HepG2 (cell line): ENCODE measurements around the gene KLC3. TPM values are rescaled to one million over a fixed set of nuclear protein-coding genes. Genes with fewer than 3 reads are reported as not detected.

Experiments
- AGO1 ChIP-seq: fragments of 200-400 bp; formaldehyde crosslinking; IDR thresholded peaks from 2 replicates; pipeline ENCODE4 v1.6.1; 2017; ENCODE audit warnings: mild to moderate bottlenecking, low read depth, low read length, moderate library complexity; ENCODE audit not compliant: poor library complexity, severe bottlenecking
- AKAP8 ChIP-seq: sonication (generic); formaldehyde crosslinking; IDR thresholded peaks from 2 replicates; pipeline ENCODE4 v1.5.1; 2020; ENCODE audit warnings: mild to moderate bottlenecking, missing genetic modification reagents
- MEIS1 ChIP-seq: sonication (generic); formaldehyde crosslinking; IDR thresholded peaks from 2 replicates; pipeline ENCODE4 v1.9.0; 2021; ENCODE audit warnings: mild to moderate bottlenecking, missing genetic modification reagents, moderate library complexity, borderline replicate concordance
- SALL1 ChIP-seq: sonication (generic); formaldehyde crosslinking; IDR thresholded peaks from 2 replicates; pipeline ENCODE4 v1.8.0; 2022; ENCODE audit warnings: mild to moderate bottlenecking, missing genetic modification reagents
- ZNF367 ChIP-seq: sonication (generic); formaldehyde crosslinking; IDR thresholded peaks from 2 replicates; pipeline ENCODE4 v1.4.0; 2020; ENCODE audit warnings: missing genetic modification reagents, borderline replicate concordance
- ZNF615 ChIP-seq: sonication (generic); formaldehyde crosslinking; IDR thresholded peaks from 2 replicates; pipeline ENCODE4 v1.5.0; 2020; ENCODE audit warnings: mild to moderate bottlenecking, missing genetic modification reagents, borderline replicate concordance
- ZNF777 ChIP-seq: sonication (generic); formaldehyde crosslinking; IDR thresholded peaks from 2 replicates; pipeline ENCODE4 v1.4.0; 2020; ENCODE audit warnings: missing genetic modification reagents
- ZNF790 ChIP-seq: sonication (generic); formaldehyde crosslinking; IDR thresholded peaks from 2 replicates; pipeline ENCODE4 v1.8.0; 2022; ENCODE audit warnings: missing genetic modification reagents, mild to moderate bottlenecking, borderline replicate concordance
- ZSCAN21 ChIP-seq: sonication (generic); formaldehyde crosslinking; IDR thresholded peaks from 2 replicates; pipeline ENCODE4 v1.8.0; 2022; ENCODE audit warnings: mild to moderate bottlenecking, missing genetic modification reagents, moderate library complexity, borderline replicate concordance
- ZSCAN29 ChIP-seq: sonication (generic); formaldehyde crosslinking; conservative IDR thresholded peaks from 2 replicates; pipeline ENCODE4 v1.4.0; 2020; ENCODE audit warnings: mild to moderate bottlenecking, missing genetic modification reagents
- polyA plus RNA-seq, 8 experiments: library from polyadenylated mRNA; depleted of rRNA in 3 of 8; stranded (reverse) in 7 of 8; unstranded in 1 of 8; fragments of >200 nt; fragmentation: Illumina TruSeq in 4 of 8; extraction: Trizol in 4 of 8; gene quantifications; 2 replicates each; pipeline versions ENCODE4 v1.2.1 to v1.2.3, GENCODE V29; 2011 to 2016; ENCODE audit warnings: low read depth in 4 of 8, missing spikeins in 1 of 8, mixed read lengths in 1 of 8; ENCODE audit not compliant: insufficient read depth in 1 of 8
- total RNA-seq, 5 experiments: library from RNA; depleted of rRNA; stranded (reverse); fragments of >200 nt; fragmentation: Illumina TruSeq; extraction: Trizol; gene quantifications; 2 replicates each; pipeline ENCODE4 v1.2.3, GENCODE V29; 2016; ENCODE audit warnings: low read depth in 1 of 5
- TF ChIP-seq, protein P1 (sequence below): sonication (generic); formaldehyde crosslinking; conservative IDR thresholded peaks from 2 replicates; pipeline ENCODE4 v1.8.1; 2023; ENCODE audit warnings: missing genetic modification reagents
- TF ChIP-seq, protein P2 (sequence below): sonication (generic); formaldehyde crosslinking; IDR thresholded peaks from 2 replicates; pipeline ENCODE4 v1.4.0; 2020; ENCODE audit warnings: missing genetic modification reagents, mild to moderate bottlenecking, borderline replicate concordance
- TF ChIP-seq, protein P3 (sequence below), 2 experiments: sonication (generic) in 1 of 2; formaldehyde crosslinking in 1 of 2; IDR thresholded peaks; 2 replicates each; pipeline versions ENCODE4 v1.5.1 to v1.6.1; 2011 to 2020; ENCODE audit warnings: borderline replicate concordance in 1 of 2, low read depth in 1 of 2, low read length in 1 of 2, mild to moderate bottlenecking in 1 of 2, missing genetic modification reagents in 1 of 2, moderate library complexity in 1 of 2
- TF ChIP-seq, protein P4 (sequence below): sonication (generic); formaldehyde crosslinking; IDR thresholded peaks from 2 replicates; pipeline ENCODE4 v1.5.0; 2020; ENCODE audit warnings: missing genetic modification reagents
- TF ChIP-seq, protein P5 (sequence below): sonication (generic); formaldehyde crosslinking; IDR thresholded peaks from 2 replicates; pipeline ENCODE4 v1.4.0; 2020; ENCODE audit warnings: missing genetic modification reagents
- TF ChIP-seq, protein P6 (sequence below): sonication (generic); formaldehyde crosslinking; IDR thresholded peaks from 2 replicates; pipeline ENCODE4 v1.4.0; 2020; ENCODE audit warnings: missing genetic modification reagents

Gene KLC3
- total and polyA plus RNA-seq, 2 of the 13 experiments (the other 11 are each of a cell fraction or from before 2014, with no cell fraction given), result 0.13 TPM; not detected in 1

DNA sequence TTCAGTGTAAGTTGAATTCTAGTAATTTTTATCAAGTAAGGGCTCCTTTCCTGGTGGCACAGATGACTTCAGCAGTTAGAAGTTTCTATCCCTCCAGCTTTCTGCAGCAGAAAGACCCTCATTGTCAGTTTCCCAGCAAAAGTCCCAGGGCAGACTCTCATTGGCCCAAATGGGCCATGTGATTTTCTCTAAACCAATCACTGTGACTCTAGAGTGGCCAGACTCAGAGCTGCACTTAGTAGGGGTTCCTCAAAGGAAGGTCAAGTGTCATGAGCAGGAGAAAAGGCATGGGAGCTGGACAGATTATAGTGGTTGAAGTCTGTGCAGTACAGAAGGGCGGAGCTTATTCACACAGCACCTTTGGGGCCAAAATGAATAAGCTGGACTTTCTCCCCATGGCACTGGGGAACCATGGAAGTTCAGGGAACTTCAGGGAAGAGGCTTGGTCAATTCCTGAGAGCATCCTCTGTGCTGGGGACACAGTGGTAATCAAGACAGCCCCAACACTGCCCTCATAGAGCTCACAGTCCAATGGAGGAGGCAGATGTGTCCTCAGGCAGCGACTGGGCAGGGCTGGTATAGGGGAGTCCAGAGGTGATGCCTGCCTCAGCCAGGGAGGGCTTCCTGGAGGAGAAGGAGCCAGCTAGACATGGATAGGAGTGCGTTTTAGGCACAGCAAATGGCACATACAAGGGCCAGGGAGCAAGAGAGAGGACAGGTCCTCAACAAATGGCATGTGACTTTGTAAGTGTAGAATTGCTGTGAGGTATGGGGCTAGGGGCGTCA, 36.2 kb upstream of the KLC3 start (continued):
- TF ChIP-seq ZNF615 (CRISPR knock-in tag) (no peak), MEIS1 (no peak), AGO1 (no peak), ZSCAN29 (CRISPR knock-in tag) (no peak), AKAP8 (CRISPR knock-in tag) (0 out of 2 replicates have a peak, but pooled peaks have one; percentile 17), ZNF777 (CRISPR knock-in tag) (no peak), ZSCAN21 (0 out of 2 replicates have a peak, but pooled peaks have one; percentile 50), ZNF367 (CRISPR knock-in tag) (no peak), SALL1 (CRISPR knock-in tag) (no peak), ZNF790 (CRISPR knock-in tag) (no peak)
- TF ChIP-seq, protein P1, sequence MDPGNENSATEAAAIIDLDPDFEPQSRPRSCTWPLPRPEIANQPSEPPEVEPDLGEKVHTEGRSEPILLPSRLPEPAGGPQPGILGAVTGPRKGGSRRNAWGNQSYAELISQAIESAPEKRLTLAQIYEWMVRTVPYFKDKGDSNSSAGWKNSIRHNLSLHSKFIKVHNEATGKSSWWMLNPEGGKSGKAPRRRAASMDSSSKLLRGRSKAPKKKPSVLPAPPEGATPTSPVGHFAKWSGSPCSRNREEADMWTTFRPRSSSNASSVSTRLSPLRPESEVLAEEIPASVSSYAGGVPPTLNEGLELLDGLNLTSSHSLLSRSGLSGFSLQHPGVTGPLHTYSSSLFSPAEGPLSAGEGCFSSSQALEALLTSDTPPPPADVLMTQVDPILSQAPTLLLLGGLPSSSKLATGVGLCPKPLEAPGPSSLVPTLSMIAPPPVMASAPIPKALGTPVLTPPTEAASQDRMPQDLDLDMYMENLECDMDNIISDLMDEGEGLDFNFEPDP (CRISPR knock-in tag), result no peak
- TF ChIP-seq, protein P2, sequence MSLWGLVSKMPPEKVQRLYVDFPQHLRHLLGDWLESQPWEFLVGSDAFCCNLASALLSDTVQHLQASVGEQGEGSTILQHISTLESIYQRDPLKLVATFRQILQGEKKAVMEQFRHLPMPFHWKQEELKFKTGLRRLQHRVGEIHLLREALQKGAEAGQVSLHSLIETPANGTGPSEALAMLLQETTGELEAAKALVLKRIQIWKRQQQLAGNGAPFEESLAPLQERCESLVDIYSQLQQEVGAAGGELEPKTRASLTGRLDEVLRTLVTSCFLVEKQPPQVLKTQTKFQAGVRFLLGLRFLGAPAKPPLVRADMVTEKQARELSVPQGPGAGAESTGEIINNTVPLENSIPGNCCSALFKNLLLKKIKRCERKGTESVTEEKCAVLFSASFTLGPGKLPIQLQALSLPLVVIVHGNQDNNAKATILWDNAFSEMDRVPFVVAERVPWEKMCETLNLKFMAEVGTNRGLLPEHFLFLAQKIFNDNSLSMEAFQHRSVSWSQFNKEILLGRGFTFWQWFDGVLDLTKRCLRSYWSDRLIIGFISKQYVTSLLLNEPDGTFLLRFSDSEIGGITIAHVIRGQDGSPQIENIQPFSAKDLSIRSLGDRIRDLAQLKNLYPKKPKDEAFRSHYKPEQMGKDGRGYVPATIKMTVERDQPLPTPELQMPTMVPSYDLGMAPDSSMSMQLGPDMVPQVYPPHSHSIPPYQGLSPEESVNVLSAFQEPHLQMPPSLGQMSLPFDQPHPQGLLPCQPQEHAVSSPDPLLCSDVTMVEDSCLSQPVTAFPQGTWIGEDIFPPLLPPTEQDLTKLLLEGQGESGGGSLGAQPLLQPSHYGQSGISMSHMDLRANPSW (CRISPR knock-in tag), result no peak
- TF ChIP-seq, protein P3, sequence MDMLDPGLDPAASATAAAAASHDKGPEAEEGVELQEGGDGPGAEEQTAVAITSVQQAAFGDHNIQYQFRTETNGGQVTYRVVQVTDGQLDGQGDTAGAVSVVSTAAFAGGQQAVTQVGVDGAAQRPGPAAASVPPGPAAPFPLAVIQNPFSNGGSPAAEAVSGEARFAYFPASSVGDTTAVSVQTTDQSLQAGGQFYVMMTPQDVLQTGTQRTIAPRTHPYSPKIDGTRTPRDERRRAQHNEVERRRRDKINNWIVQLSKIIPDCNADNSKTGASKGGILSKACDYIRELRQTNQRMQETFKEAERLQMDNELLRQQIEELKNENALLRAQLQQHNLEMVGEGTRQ (IDR thresholded peaks at IDR 0.05; ENCODE audit: low read depth, low read length), result no peak
- TF ChIP-seq, protein P3 (CRISPR knock-in tag; IDR thresholded peaks at IDR 0.05; ENCODE audit: borderline replicate concordance), result peak; percentile 33; the same call in 1 of the 2 replicates
- TF ChIP-seq, protein P4, sequence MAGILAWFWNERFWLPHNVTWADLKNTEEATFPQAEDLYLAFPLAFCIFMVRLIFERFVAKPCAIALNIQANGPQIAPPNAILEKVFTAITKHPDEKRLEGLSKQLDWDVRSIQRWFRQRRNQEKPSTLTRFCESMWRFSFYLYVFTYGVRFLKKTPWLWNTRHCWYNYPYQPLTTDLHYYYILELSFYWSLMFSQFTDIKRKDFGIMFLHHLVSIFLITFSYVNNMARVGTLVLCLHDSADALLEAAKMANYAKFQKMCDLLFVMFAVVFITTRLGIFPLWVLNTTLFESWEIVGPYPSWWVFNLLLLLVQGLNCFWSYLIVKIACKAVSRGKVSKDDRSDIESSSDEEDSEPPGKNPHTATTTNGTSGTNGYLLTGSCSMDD (CRISPR knock-in tag), result no peak
- TF ChIP-seq, protein P5, sequence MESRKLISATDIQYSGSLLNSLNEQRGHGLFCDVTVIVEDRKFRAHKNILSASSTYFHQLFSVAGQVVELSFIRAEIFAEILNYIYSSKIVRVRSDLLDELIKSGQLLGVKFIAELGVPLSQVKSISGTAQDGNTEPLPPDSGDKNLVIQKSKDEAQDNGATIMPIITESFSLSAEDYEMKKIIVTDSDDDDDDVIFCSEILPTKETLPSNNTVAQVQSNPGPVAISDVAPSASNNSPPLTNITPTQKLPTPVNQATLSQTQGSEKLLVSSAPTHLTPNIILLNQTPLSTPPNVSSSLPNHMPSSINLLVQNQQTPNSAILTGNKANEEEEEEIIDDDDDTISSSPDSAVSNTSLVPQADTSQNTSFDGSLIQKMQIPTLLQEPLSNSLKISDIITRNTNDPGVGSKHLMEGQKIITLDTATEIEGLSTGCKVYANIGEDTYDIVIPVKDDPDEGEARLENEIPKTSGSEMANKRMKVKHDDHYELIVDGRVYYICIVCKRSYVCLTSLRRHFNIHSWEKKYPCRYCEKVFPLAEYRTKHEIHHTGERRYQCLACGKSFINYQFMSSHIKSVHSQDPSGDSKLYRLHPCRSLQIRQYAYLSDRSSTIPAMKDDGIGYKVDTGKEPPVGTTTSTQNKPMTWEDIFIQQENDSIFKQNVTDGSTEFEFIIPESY (CRISPR knock-in tag), result no peak
- TF ChIP-seq, protein P6, sequence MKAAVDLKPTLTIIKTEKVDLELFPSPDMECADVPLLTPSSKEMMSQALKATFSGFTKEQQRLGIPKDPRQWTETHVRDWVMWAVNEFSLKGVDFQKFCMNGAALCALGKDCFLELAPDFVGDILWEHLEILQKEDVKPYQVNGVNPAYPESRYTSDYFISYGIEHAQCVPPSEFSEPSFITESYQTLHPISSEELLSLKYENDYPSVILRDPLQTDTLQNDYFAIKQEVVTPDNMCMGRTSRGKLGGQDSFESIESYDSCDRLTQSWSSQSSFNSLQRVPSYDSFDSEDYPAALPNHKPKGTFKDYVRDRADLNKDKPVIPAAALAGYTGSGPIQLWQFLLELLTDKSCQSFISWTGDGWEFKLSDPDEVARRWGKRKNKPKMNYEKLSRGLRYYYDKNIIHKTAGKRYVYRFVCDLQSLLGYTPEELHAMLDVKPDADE (CRISPR knock-in tag), result no peak
